Hepatic stellate cell (primary cell): ENCODE results near the gene PCDHGA6.

Experiments
- DNase-seq: peaks from one replicate; pipeline ENCODE4 v3.0.0; 2011; ENCODE audit warnings: low spot score

PCDHGA6 gene

GRCh38 chr5:141419074-141419880, 45.6 kb downstream of the PCDHGA6 start:
- DNase-seq, result no peak

- no peak for DNase-seq
Measured at GRCh38 chr5:141420855-141421488, 47.3 kb downstream of the PCDHGA6 start, which contains the start of gene PCDHGA11. Gene PCDHGA11 (plus strand): TSS chr5:141421051. CDS start chr5:141421228, 177 bp downstream.

- no peak for DNase-seq
Measured at GRCh38 chr5:141421489-141421855, 47.8 kb downstream of the PCDHGA6 start.

- no peak for DNase-seq
Measured at GRCh38 chr5:141422742-141423291, 49.1 kb downstream of the PCDHGA6 start.

- DNase-seq, result no peak
Measured at GRCh38 chr5:141427783-141428426, 54.2 kb downstream of the PCDHGA6 start.
